Endodermal cell (in vitro differentiated cells): ENCODE data around the gene ANKUB1. TPM values are rescaled to one million over a fixed set of nuclear protein-coding genes. Genes with fewer than 3 reads are reported as not detected.

Experiments
- DNase-seq: peaks from one replicate; pipeline ENCODE4 v3.0.0-alpha.2; 2017
- H3K27ac ChIP-seq: 2 replicates; pipeline ENCODE4 v1.5.1; 2013; ENCODE audit warnings: mild to moderate bottlenecking, low read depth, low read length, moderate library complexity
- H3K27me3 ChIP-seq: 2 replicates; pipeline ENCODE4 v1.6.1; 2013; ENCODE audit warnings: mild to moderate bottlenecking, low read length, moderate library complexity; ENCODE audit not compliant: insufficient read depth, control insufficient read depth, poor library complexity, severe bottlenecking
- H3K36me3 ChIP-seq: 2 replicates; pipeline ENCODE4 v1.7.0; 2013; ENCODE audit warnings: mild to moderate bottlenecking, low read length, moderate library complexity; ENCODE audit not compliant: control insufficient read depth, insufficient read depth
- H3K4me1 ChIP-seq: one replicate; pipeline ENCODE4 v1.7.0; 2013; ENCODE audit warnings: low read length; ENCODE audit not compliant: control insufficient read depth, insufficient read depth
- H3K4me3 ChIP-seq: 2 replicates; pipeline ENCODE4 v1.5.1; 2013; ENCODE audit warnings: mild to moderate bottlenecking, low read length, moderate library complexity
- H3K9ac ChIP-seq: 2 replicates; pipeline ENCODE4 v1.6.1; 2013; ENCODE audit warnings: mild to moderate bottlenecking, low read length, moderate library complexity; ENCODE audit not compliant: poor library complexity, severe bottlenecking; ENCODE audit errors: extremely low read depth
- H3K9me3 ChIP-seq: 2 replicates; pipeline ENCODE4 v1.6.1; 2013; ENCODE audit warnings: mild to moderate bottlenecking, low read length, moderate library complexity; ENCODE audit not compliant: control insufficient read depth
- H3K27ac Mint-ChIP-seq: 2 replicates; pipeline ENCODE4 v1.8.0; 2020; ENCODE audit warnings: mixed read lengths
- H3K27me3 Mint-ChIP-seq: 2 replicates; pipeline ENCODE4 v1.8.0; 2021; ENCODE audit warnings: mild to moderate bottlenecking, mixed read lengths; ENCODE audit not compliant: insufficient read depth
- H3K36me3 Mint-ChIP-seq: 2 replicates; pipeline ENCODE4 v1.8.0; 2020; ENCODE audit warnings: low read depth, mixed read lengths
- H3K4me1 Mint-ChIP-seq: 2 replicates; pipeline ENCODE4 v1.8.0; 2020; ENCODE audit warnings: mixed read lengths
- H3K4me3 Mint-ChIP-seq: 2 replicates; pipeline ENCODE4 v1.8.0; 2020; ENCODE audit warnings: mild to moderate bottlenecking, moderate library complexity, mixed read lengths
- H3K9me3 Mint-ChIP-seq: 2 replicates; pipeline ENCODE4 v1.8.0; 2020; ENCODE audit warnings: mild to moderate bottlenecking, mixed read lengths
- CTCF ChIP-seq: fragments of 200-600 bp; sonication (generic); conservative IDR thresholded peaks from 2 replicates; pipeline ENCODE4 v1.5.0; 2021; ENCODE audit warnings: antibody characterized with exemption, mild to moderate bottlenecking
- WGBS, 2 experiments: methylation state at CpG; one replicate each; pipeline versions ENCODE4 v1.1.5 to v1.1.7; 2013; ENCODE audit warnings: missing lambda C conversion rate in 2 of 2, mixed read lengths in 1 of 2; ENCODE audit not compliant: insufficient coverage in 1 of 2, insufficient read length in 1 of 2; 5-methylcytosine and 5-hydroxymethylcytosine counted together
- total RNA-seq, 2 donors: library from RNA; stranded (reverse); fragmentation: NEBNext Ultra II Directional in 1 of 2; extraction: Animal tissue kit (Norgen Biotek cat#: 25700) in 1 of 2; gene quantifications; 2 replicates in 1 of 2; 3 replicates in 1 of 2; pipeline ENCODE4 v1.2.1, GENCODE V29; 2021

Gene ANKUB1
- total RNA-seq, 2 donors from 2014 or later, result not detected

DNA sequence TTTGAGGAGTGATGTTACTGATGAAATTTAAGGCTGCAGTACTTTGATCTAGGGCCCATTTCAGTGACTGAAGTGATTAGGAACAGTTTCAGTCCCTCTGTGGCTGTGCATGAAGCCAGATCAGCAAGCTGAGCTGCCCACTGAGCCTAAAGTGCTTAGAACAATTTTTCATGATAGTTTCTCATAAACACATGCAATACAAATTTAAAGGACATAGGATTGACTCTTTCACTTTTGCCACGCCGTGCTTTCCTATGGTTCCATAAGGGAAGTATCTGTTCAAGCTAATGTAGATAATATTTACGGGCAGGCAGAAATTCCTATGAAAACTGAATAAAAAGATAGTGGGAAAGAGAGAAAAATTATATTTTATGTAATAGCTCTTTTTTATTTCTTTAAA lies 10.6 kb downstream of the ANKUB1 start:
- Histone ChIP-seq H3K27me3 (no peaks in the 10 kb centered on the region), H3K9ac (no peak overlapping the region), H3K36me3 (no peaks in the 10 kb centered on the region), H3K4me1 (no peaks in the 10 kb centered on the region), H3K27ac (no peak overlapping the region), H3K4me3 (no peak overlapping the region), H3K9me3 (no peaks in the 10 kb centered on the region)
- no peak overlapping the region for H3K27ac Mint-ChIP-seq
- TF ChIP-seq CTCF, result no peak
- peaks cover 2% of the 10 kb centered on the region for H3K4me1 Mint-ChIP-seq
- WGBS, 2 experiments, result 85 to 100% methylated on average over 2 to 3 of the region's 3 CpGs
- H3K9me3 Mint-ChIP-seq, result no peaks in the 10 kb centered on the region
- no peaks in the 10 kb centered on the region for H3K27me3 Mint-ChIP-seq
- DNase-seq, result no peak
- no peaks in the 10 kb centered on the region for H3K36me3 Mint-ChIP-seq
- H3K4me3 Mint-ChIP-seq, result no peak overlapping the region

DNA sequence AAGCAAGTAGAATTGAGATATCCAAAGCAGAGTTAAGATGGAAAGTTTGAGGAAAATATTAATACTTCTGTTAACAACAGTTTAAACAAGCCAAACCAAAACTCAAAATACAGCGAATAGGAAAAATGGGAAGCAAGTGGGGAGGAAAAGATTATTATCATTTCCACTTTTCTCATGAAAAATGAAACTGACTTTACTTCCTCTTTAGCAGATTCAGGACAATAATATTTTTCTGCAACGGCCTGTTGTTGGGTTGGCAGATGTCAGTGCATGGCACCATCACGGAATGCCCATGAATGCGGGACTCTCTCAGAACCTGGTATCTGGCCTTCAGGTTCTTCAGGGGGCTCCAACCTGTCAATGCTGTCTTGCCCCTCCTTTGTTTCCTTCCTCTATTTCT lies 11.1 kb downstream of the ANKUB1 start:
- 92 to 96% methylated on average over 3 to 4 of the region's 4 CpGs for WGBS, 2 experiments
- Mint-ChIP-seq H3K9me3 (no peaks in the 10 kb centered on the region), H3K27me3 (no peaks in the 10 kb centered on the region), H3K36me3 (no peaks in the 10 kb centered on the region), H3K4me1 (peaks cover 2% of the 10 kb centered on the region), H3K27ac (no peak overlapping the region), H3K4me3 (no peak overlapping the region)
- no peaks in the 10 kb centered on the region for H3K9me3 ChIP-seq
- no peak for DNase-seq
- no peak overlapping the region for H3K27ac ChIP-seq
- H3K9ac ChIP-seq, result no peak overlapping the region
- TF ChIP-seq CTCF, result no peak
- no peaks in the 10 kb centered on the region for H3K36me3 ChIP-seq
- H3K4me3 ChIP-seq, result no peak overlapping the region
- no peaks in the 10 kb centered on the region for H3K27me3 ChIP-seq
- no peaks in the 10 kb centered on the region for H3K4me1 ChIP-seq

DNA sequence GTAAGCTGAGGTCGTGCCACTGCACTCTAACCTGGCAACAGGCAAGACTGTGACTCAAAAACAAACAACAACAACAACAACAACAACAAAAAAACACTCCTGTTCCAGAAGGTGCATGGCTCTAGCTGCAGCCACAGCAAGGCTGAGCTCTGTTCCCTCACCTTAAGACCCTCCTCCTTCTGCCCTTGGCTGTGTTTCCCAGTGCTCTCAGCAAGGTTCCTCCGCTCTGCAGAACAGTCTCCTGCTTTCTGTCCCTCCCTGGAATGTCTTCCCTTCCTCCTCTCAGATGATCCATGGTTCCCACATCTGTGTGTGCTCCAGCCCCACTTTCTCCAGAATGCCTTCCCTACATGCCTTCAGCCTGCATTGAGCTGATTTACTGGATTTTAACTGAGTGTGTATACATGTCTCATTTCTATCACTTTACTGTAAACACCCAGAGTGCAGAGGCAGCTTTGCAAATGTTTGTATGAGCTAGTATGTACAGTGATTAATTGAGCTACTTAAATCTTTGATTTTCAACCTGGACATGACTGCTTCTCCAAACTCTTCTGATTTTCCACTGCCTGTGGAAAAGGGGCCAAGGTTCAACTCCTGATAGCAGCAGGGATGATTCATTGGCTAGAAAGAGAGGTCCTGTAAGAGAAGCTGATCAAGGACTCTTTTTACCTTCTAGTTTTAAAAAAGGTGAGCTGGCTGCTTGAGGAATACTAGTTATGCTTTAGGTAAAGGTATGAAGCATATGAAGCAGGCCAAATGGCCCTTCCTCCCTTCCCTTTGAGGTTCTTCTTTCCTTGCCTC lies 14.7 kb downstream of the ANKUB1 start:
- no peak overlapping the region for H3K27ac ChIP-seq
- Mint-ChIP-seq H3K4me1 (peaks cover 6% of the 10 kb centered on the region), H3K27me3 (no peaks in the 10 kb centered on the region), H3K36me3 (no peaks in the 10 kb centered on the region), H3K4me3 (no peak overlapping the region), H3K9me3 (no peaks in the 10 kb centered on the region), H3K27ac (no peak overlapping the region)
- H3K36me3 ChIP-seq, result no peaks in the 10 kb centered on the region
- H3K9ac ChIP-seq, result no peak overlapping the region
- 88 to 89% methylated on average over 2 of the region's 2 CpGs for WGBS, 2 experiments
- no peaks in the 10 kb centered on the region for H3K9me3 ChIP-seq
- no peak overlapping the region for H3K4me3 ChIP-seq
- DNase-seq, result no peak
- H3K4me1 ChIP-seq, result peaks cover 2% of the 10 kb centered on the region
- H3K27me3 ChIP-seq, result no peaks in the 10 kb centered on the region
- TF ChIP-seq CTCF, result no peak
